ENCODE data around the gene TRIM24. TPM values are rescaled to one million over a fixed set of nuclear protein-coding genes. Genes with fewer than 3 reads are reported as not detected.
"Not testable (repeated sequence)": the region's sequence is repeated elsewhere in the genome, so short reads cannot be mapped to it uniquely, and the experiment has no call there.

Gene TRIM24
- total and polyA plus RNA-seq, 8 donors, result 22.4 to 81.2 (median 69.9) TPM

- no peaks in the 10 kb centered on the region for H3K27me3 ChIP-seq
- intact Hi-C loops (cut with DNase I), result no loop called here
- H3K4me1 ChIP-seq, result peaks cover 0 to 11% of the 10 kb centered on the region in 2 donors
- no peaks in the 10 kb centered on the region for H3K9me3 ChIP-seq
- ATAC-seq (no peak), DNase-seq (no peak)
- H3K4me3 ChIP-seq, result no peak overlapping the region
- no peak overlapping the region for H3K27ac ChIP-seq
- H3K36me3 ChIP-seq, result no peaks in the 10 kb centered on the region
- no peak for TF ChIP-seq CTCF (IDR thresholded peaks at IDR 0.05)
Observed at GRCh38 chr7:138491612-138492386, 31.7 kb downstream of the TRIM24 start.

GRCh38 chr7:138492423-138492822, 32.4 kb downstream of the TRIM24 start:
- intact Hi-C loops (cut with DNase I), result no loop called here
- no peak for TF ChIP-seq CTCF (IDR thresholded peaks at IDR 0.05)
- no peaks in the 10 kb centered on the region for H3K9me3 ChIP-seq
- no peaks in the 10 kb centered on the region for H3K36me3 ChIP-seq
- no peaks in the 10 kb centered on the region for H3K27me3 ChIP-seq
- peaks cover 0 to 11% of the 10 kb centered on the region in 2 donors for H3K4me1 ChIP-seq
- no peak overlapping the region for H3K27ac ChIP-seq
- ATAC-seq (no peak), DNase-seq (no peak)
- no peak overlapping the region for H3K4me3 ChIP-seq

- Histone ChIP-seq H3K36me3 (no peaks in the 10 kb centered on the region), H3K27me3 (no peaks in the 10 kb centered on the region), H3K4me3 (no peak overlapping the region), H3K27ac (no peak overlapping the region), H3K4me1 (peaks cover 0 to 11% of the 10 kb centered on the region in 2 donors), H3K9me3 (no peaks in the 10 kb centered on the region)
- ATAC-seq (no peak), DNase-seq (no peak)
- intact Hi-C loops (cut with DNase I), result no loop called here
- no peak for TF ChIP-seq CTCF (IDR thresholded peaks at IDR 0.05)
Observed at GRCh38 chr7:138493535-138493934, 33.5 kb downstream of the TRIM24 start.

GRCh38 chr7:138495485-138495884, 35.4 kb downstream of the TRIM24 start:
- Histone ChIP-seq H3K36me3 (no peaks in the 10 kb centered on the region), H3K27ac (no peak overlapping the region), H3K4me1 (peaks cover 0 to 11% of the 10 kb centered on the region in 2 donors), H3K27me3 (no peaks in the 10 kb centered on the region), H3K9me3 (no peaks in the 10 kb centered on the region), H3K4me3 (no peak overlapping the region)
- intact Hi-C loops (cut with DNase I), result no loop called here
- no peak for DNase-seq
- no peak for TF ChIP-seq CTCF (IDR thresholded peaks at IDR 0.05)
- no peak for ATAC-seq

- TF ChIP-seq CTCF (IDR thresholded peaks at IDR 0.05), result no peak
- ATAC-seq (no peak), DNase-seq (no peak)
- intact Hi-C loops (cut with DNase I), result no loop called here
- Histone ChIP-seq H3K4me1 (peaks cover 0 to 9% of the 10 kb centered on the region in 2 donors), H3K9me3 (no peaks in the 10 kb centered on the region), H3K27ac (no peak overlapping the region), H3K4me3 (no peak overlapping the region), H3K27me3 (no peaks in the 10 kb centered on the region), H3K36me3 (peaks cover 0 to 3% of the 10 kb centered on the region in 2 donors)
Observed at GRCh38 chr7:138499340-138499739, 39.3 kb downstream of the TRIM24 start.

- intact Hi-C loops (cut with DNase I); H3K9me3 ChIP-seq; H3K4me3 ChIP-seq; H3K36me3 ChIP-seq; H3K4me1 ChIP-seq; H3K27me3 ChIP-seq; ATAC-seq; H3K27ac ChIP-seq; DNase-seq: not testable (repeated sequence)
Observed at GRCh38 chr7:138500303-138500702, 40.2 kb downstream of the TRIM24 start.

Data from left lung (tissue), 10 donors.